OCI-LY7 (cell line): ENCODE data around the gene TNPO2.

Experiments
- EZH2phosphoT487 ChIP-seq: fragments of 200-600 bp; sonication (generic); IDR thresholded peaks from 2 replicates; pipeline ENCODE4 v1.6.1; 2018; ENCODE audit warnings: low read depth, borderline replicate concordance, mild to moderate bottlenecking, mixed run types, antibody characterized with exemption, low read length, moderate library complexity, mixed read lengths
- TF ChIP-seq, protein P1 (sequence below): fragments of 200-600 bp; sonication (generic); conservative IDR thresholded peaks from 2 replicates; pipeline ENCODE4 v1.5.1; 2014; ENCODE audit warnings: mild to moderate bottlenecking, antibody characterized with exemption, low read length, moderate library complexity, mixed read lengths

GRCh38 chr19:12767150-12767549, 43.4 kb upstream of the TNPO2 start:
- TF ChIP-seq, protein P1, sequence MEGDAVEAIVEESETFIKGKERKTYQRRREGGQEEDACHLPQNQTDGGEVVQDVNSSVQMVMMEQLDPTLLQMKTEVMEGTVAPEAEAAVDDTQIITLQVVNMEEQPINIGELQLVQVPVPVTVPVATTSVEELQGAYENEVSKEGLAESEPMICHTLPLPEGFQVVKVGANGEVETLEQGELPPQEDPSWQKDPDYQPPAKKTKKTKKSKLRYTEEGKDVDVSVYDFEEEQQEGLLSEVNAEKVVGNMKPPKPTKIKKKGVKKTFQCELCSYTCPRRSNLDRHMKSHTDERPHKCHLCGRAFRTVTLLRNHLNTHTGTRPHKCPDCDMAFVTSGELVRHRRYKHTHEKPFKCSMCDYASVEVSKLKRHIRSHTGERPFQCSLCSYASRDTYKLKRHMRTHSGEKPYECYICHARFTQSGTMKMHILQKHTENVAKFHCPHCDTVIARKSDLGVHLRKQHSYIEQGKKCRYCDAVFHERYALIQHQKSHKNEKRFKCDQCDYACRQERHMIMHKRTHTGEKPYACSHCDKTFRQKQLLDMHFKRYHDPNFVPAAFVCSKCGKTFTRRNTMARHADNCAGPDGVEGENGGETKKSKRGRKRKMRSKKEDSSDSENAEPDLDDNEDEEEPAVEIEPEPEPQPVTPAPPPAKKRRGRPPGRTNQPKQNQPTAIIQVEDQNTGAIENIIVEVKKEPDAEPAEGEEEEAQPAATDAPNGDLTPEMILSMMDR = no peak
- TF ChIP-seq EZH2phosphoT487 = no peak
